NCI-H2081 treated with DMSO at 0.1 percent for 48 hours (cell line): ENCODE data around the gene NAA40.
A peak's percentile ranks its signal among the peaks of the same experiment; 100 is the strongest.

Source experiments
- DNase-seq: peaks from one replicate; lab custom pipeline; 2025; lab: John Stamatoyannopoulos, UW

Gene NAA40

DNA sequence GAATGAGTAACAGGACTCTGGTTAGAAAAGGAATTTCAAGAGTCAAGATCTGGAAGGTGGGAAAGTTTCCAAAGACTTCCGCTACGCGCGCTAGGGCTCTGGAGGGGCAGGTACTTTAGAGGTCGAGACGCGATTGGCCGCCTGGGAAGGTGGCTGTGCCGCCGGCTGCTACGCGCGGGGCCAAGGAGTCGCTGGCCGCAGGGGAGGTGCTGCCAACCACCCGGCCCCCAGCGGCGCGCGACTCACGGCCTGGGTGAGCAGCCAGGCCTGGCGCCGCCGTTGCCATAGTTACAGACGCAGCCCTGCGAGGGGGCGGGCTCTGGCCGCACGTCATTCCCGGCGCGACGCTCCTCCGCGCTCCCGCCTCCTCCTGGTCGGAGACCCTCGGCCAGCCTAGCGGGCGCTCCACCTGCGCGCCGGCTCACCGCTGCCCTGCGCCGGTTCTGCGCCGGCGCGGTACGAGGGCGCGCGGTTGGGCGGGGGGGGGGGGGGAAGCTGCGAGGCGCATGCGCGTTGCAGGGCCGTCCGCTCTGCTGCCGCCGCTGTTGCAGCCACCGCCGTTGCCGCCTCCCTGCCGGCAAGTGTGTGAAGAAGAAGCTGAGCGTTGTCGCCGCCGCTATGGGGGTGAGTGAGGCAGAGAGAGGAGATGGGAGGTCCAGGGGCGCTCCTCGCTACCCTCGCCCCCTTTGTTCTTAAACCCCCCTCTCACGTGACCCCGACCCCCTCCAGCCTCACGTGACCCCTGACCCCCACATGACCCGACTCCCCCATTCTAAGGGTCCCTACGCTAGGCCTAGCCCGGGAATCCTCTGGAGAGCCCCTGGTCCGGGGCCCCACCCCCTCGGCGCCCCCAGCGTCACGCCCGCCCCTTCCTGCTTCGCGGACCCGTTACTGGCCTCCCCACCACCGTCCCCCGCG is at the start of gene NAA40:
Gene NAA40, plus strand, starts transcription at position 524 of the 918 bp plus-strand sequence. Its CDS starts 95 bp downstream, at position 619.
- DNase-seq, result peak; percentile 77

DNA sequence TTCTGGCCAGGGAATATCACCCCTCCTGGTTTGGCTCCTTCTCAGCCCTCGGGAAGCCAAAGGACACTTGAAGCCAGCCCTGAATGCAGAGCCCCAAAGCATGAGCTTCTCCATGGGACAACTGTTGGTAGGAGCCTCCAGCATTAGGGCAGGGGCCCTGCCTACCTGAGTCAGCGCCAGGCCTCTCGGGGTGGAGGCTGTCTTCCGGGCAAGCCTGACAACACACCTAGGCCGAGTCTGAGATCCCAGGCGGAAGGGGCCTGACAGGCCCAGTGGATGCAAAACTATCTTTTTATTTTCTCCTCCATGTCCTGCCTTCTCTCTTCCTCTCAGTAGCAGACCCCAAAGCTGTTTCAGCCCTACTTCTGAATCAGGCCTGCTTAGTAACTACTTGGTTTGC is 49.5 kb upstream of the NAA40 start:
- DNase-seq, result no peak

DNA sequence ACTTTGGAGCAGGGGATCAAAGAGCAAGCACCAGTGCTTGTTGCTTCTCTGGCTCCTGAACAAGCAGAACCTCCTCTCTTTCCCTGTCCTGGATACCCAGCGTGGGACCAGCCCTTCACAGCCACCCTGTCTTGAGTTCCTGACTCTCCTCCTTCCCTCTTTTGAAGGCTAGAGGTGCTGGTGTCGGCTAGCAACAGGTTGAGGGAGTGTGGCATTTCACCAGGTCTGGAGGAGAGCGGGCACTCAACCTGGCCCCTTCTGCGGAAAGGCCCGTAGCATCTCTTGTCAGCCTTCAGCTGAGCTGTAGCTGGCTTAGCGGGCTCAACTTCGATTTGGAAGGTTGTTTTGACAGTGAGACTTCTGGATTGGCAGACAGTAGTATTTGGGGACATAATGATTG is 48.4 kb upstream of the NAA40 start:
- no peak for DNase-seq

DNA sequence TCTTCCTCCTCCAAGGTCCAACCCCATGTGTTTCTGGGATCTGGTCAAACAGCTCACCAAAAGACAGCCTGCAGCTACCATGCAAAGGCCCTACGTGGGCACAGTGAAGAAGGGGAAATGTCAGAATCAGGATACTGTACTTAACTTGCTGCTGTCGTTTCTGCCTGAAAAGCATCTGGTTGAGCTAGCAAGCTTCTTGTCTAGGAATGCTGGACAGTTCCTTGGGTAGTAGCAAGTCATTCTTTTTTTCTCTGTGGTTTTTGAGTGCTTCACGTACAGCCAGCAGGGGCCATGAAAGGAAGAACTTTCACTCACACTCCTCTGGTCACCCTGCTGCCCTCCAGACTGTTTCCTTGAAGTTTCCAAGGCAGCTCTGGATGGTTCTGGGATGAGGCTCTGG is 46.6 kb upstream of the NAA40 start:
- no peak for DNase-seq

DNA sequence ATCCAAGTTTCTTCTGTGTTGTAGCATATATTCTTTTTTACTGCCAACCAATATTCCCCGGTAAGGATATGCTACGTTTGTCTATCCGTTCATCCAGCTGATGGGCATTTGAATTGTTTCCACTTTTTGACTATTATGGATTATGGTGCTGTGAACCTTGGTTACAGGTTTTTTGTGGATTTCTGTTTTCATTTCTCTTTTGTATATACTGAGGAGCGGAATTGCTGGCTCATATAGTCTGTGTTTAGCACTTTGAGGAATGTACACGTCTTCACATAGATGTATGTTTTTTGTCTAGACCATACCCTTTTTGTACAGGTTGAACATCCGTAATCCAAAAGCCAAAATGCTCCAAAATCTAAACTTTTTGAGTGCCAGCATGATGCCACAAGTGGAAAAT is 45.4 kb upstream of the NAA40 start:
- no peak for DNase-seq

DNA sequence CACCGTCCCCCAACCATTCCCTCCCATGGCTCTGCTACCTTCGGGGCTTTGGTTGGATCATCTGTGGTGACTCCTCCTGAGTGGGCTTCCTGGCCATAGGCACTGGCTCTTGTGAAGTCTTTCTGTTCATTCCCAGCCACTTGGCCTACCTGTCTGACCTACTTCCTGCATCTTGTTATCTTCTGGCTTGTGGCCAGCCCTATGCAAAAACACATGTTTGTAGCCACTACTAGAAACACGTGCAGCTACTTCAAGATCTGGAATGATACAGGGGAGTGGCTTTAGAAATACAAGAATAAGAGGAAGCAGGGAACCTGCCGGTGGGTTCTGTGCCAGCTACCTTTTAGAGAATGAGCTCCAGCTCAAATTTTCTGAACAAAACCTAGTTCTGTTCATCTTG is 42.7 kb upstream of the NAA40 start:
- DNase-seq, result no peak

DNA sequence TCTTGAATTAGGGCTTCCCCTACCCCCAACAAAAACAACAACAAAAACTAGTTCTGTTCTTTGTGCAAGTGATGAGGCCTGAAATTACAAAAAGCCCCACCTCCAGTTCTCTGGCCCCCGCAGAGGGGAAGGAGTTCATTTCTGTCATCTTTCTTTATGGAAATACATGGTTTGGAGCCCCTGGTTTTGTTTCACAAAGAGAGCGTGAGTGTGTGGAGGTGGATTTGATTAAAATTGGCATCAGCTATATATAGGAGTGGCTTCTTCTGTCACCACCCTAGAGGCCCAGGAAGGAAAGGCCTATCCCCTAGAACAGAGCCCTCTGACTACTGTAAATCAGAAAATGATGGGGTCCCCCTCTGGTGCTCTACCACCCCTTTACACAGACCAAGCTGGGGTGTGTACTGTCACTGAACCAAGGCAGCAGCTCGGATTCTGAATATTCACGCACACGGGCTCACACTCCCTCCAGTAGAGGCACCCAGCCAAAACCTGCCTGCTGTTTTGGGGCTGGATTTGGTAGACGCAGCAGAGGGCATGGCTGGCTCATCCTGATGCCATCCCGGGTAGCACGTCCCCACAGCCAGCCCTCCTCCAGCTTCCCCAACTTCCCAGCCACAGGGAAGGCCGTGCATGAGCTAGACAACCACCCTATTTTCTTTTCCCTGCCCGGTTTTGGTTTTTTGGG is 41.2 kb upstream of the NAA40 start:
- no peak for DNase-seq

DNA sequence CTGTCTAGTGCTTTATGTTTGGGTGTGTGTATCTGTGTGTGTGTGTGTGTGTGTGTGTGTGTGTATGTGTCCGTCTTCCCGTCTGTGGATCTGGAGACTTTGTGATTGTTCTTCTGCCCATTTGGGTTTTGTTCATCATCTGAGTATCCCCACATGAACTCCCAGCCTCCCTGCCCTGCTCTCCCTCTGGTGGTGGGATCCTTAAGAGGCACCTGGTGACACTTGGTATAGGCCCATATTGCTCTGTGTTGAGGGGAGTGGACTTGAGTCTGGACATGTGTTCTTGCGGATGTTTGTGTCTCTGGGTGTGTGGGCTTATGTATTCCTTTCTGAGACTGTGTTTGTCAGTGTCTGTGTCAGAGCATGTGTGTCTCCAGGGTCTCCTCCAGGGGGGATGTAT is 37.1 kb upstream of the NAA40 start:
- no peak for DNase-seq

DNA sequence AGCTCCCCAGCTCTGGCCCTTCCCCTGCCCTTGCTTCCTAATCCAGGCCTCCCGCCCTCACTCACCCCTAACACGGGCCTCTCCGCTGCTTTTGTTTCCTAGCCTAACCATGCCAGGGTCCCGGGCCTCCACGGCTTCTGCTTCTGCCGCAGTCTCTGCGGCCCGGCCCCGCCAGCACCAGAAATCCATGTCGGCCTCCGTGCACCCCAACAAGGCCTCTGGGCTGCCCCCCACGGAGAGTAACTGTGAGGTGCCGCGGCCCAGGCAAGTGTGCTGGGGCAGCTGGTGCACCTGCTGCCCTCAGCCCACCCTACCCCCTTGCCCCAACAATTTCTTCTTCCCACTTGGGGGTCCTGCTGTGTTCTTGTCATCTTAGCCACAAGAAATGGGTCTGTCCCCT is 34.9 kb upstream of the NAA40 start:
- no peak for DNase-seq

DNA sequence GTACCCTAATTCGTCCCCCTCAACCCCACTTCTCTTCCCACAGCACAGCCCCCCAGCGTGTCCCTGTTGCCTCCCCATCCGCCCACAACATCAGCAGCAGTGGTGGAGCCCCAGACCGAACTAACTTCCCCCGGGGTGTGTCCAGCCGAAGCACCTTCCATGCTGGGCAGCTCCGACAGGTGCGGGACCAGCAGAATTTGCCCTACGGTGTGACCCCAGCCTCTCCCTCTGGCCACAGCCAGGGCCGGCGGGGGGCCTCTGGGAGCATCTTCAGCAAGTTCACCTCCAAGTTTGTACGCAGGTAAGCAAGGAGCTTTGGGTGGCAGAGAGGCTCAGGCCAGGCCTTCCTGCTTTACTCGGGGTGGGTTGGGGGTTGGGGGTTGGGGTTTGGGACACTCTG is 34.1 kb upstream of the NAA40 start:
- DNase-seq, result no peak

DNA sequence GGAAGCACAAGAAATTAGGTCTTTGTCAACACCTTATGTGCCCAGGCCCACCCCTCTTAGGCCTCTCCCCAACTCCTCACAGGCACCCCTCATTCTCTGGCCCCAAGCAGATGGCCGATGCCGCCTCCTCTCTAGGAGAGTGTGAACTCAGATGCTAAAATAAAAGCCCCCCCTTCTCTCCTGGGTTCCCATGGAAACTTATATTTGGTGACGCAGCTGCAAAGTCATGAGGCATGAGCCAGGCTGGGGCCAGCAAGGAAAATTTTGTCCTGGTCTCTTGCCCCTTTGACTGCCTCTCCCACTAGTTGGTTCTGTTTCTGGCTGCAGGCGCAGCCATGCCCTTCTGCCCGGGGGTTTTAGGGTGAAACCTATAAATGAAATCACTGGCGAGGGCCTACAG is 33.6 kb upstream of the NAA40 start:
- no peak for DNase-seq

DNA sequence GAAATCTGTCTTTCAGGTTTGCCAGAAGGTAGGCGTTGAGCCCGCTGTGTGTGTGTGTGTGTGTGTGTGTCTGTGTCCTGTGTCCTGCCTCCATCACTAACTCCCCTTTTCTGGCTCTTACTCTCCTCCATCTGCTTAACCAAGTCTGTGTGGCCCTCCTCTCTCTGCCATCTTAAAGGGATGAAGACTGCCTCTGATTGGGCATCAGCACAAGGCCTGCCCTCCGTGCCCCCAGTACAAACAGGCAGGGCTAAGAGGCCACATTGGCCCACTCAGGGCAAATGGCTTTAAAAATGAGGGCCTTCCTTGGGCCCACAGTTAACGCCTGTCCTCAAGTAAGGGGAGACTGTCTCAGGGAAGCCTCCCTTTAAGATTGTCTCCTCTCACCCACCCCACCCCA is 32.7 kb upstream of the NAA40 start:
- no peak for DNase-seq

DNA sequence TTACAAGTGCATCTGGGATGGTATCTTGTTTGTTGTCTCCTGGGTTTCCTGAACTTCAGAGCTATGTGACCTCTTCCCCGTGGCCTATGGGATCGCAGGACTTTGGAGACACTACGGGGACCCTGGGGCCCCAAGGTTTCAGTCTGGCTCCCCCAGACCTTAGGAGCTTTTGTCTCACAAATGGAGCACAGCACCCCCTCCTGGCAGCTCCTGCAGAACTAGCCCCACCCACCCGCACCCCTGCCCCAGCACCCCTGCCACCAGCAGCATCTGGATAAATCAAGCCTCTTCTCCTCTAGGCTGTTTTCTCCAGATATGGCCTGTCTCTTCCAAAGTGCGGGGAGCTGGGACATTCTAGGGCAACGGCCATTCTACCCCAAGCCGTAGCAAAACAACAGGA is 32.2 kb upstream of the NAA40 start:
- no peak for DNase-seq

DNA sequence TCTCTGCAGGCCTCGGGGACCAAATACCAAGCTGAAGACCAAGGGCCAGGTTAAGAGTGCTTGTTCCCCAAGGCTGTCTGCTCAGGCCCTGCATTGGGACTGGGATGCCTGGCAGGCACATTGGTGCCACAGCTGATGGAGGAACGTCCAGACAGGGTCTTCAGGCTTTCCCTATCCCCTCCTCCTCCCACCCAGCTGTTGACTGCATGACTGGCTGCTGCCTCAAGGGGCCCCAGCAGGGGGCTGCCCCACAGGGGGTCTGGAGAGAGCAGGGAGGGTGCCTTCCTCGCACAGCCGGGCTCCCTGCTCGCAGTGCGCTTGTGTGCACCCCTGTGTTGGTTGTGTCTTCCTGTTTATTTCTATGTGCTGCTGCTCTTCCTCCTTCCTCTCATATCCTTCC is 31.7 kb upstream of the NAA40 start:
- no peak for DNase-seq

DNA sequence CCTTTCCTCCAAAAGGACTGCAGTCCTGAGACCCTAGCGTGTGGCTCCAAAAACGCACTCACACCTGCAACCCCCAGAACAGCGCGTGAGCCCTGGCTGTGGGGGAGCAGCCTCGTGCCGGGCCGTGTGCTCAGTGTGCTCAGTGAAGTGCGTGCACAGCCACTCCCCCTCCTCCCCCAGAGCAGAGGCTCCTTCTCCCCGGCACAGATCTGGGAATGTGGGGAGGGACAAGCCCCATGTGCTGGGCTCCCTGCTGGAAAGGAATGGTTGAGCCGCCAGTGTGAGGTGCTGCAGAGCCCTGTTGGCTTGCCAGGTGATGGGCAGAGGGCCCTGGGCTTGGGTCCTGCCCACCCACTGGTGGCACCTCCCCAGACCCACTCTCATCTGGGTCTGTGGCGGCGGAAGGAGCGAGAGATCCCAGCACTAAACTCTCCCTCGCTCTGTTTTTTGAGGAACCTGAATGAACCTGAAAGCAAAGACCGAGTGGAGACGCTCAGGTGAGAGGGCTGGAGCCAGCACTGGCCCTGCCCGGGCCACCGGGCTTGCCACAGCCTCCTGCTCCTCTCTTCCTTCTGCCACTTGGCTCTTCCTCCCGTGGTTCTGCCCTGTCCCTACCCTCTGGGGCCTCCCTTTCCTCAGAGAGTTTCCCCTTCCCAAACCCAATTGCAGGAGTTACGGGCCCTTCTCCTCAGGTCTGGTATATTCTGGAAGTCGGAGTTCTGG is 30.8 kb upstream of the NAA40 start:
- DNase-seq, result no peak

DNA sequence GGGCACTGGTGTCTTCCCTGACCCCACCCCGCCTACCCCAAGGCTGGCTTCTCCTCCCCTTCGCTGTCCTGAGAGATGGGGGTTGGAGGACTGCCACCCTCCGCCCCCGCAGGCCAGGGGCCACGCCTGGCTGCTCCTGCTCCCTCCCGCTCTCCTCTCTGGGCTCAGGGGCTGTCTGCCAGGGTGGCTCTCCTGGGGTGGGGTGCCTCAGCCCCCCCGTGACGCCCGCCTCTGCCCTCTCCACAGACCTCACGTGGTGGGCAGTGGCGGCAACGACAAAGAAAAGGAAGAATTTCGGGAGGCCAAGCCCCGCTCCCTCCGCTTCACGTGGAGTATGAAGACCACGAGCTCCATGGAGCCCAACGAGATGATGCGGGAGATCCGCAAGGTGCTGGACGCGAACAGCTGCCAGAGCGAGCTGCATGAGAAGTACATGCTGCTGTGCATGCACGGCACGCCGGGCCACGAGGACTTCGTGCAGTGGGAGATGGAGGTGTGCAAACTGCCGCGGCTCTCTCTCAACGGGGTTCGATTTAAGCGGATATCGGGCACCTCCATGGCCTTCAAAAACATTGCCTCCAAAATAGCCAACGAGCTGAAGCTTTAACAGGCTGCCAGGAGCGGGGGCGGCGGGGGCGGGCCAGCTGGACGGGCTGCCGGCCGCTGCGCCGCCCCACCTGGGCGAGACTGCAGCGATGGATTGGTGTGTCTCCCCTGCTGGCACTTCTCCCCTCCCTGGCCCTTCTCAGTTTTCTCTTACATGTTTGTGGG is 30.0 kb upstream of the NAA40 start:
- DNase-seq, result no peak

DNA sequence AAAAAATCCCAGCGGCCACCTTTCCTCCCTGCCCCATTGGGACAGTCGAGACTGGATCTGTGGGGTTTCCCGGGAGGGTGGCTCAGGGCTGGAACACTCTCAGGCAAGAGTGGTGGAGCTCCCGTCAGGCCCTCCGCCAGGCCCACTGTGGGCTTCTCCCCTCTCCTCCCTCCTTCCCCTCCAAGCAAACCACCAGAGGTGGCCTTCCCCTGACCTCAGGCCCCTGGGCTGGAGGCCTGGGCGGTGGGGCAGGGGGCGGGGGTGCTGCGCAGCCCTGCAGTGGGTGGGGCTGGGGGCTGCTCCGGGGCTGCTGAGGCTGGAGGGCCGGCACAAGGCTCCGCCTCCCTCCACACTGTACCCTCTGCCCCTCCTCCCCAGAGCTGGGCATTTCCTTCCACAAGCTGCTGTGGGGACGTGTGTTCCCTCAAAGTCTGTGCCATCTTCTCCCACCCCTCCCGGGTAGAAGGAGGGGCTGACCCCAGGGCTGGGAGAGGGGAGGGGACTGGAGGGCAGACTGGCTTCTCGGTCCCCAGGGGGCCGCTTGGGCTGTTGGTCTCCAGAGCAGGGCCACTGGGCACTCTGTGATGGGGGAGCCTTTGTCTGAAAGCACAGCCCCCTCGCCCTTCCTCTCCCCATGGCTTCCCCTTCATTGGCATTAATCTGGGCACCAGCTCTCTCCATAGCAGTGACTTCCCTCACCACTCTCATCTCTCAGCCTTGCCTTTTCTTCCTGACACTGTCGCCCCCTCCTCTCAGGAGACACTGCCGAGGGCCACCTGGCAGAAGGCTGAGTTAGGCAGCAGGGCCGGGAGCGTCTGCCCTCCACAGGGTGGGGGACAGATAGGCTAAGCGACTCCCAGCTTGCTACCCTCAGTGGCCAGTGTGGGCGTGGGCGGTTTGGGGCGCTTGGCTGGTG is 29.0 kb upstream of the NAA40 start:
- no peak for DNase-seq

DNA sequence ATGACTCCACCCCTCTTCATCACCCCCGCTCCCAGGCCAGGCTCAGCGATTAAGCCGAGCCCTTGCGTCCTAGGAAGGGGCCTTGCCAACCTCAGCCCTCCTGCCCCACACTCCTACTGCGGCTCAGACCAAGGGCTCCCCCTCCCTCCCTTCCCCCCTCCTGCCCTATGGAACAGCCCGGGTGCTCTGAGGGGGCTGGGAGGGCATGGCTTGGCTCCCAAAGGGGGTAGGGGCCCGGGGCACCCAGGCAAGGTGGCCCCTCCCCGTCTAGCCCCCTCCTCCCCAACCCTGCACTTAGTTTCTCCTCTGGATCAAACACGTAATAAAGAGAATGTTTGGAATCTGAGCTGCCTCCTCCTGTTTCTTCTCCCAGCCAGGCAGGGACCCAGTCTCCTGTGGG is 28.1 kb upstream of the NAA40 start:
- no peak for DNase-seq

DNA sequence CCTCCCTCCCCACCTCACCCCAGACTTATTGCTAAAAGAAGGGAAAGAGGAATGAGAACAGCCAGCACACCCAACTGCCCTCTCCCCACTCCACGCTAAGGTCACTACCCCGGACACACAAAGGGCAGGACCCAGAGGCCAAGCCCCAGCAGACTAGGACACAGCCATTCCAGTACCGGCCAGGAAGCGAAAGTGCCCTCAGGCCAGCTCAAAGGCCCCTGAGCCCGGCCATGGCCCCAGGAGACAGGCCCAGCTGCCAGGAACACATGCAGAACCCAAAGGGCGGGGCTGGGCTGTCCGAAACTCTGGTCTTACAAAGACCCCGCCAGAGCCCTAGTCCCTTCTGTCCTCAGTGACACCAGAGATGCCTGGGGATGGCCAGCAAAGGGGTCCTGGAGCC is 27.4 kb upstream of the NAA40 start:
- no peak for DNase-seq

DNA sequence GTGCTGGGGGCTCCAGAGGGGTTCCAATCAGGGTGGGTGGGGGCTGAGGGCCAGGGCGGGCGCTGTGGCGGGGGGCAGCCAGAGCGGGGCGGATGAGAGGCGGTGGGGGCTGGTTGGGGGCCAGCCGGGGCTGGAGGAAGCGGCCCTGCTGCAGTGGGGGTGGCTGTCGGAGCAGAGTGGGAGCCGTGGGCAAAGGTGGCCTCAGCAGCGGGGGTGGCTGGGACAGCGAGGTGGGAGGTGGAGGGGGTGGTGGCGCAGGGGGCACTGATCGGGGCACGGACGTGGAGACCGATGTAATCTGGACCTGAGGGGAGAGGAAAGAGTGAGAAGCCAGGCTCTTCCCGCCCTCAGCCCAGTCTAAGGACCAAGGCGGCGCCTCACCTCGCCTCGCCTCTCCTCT is 26.9 kb upstream of the NAA40 start:
- no peak for DNase-seq

DNA sequence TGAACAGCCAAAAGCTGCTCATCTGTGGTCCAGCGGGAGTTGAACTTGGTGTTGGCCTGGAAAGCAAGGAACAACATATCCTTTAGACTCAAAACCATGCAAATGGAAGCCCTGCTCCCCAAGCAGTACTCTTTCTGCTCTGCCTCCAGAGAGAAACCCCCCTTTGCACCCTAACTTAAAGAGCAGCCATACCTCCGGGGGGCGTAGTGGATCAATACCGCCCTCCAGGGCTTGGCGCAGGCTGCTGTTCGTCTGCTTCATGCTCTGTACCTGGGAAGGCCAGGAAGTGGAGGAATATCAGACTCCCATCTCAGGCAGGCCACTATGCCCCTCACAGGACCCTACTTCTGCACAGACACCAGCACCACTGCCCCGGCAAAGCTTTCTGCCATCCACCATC is 26.1 kb upstream of the NAA40 start:
- DNase-seq, result no peak
